GM12878 (cell line): Measurements from ENCODE around the gene DNTT.

Source experiments
- CBX5 ChIP-seq: sonication (generic); IDR thresholded peaks from 2 replicates; pipeline ENCODE4 v1.6.1; 2016; ENCODE audit warnings: low read depth, moderate library complexity, mild to moderate bottlenecking, inconsistent platforms
- CEBPZ ChIP-seq: fragments of 150-350 bp; IDR thresholded peaks from 2 replicates; pipeline ENCODE4 v1.6.1; 2016; ENCODE audit warnings: low read depth, low read length
- CUX1 ChIP-seq: IDR thresholded peaks from 2 replicates; pipeline ENCODE4 v1.6.1; 2012; ENCODE audit warnings: improper control_type of control experiment, low read depth, low read length; ENCODE audit not compliant: insufficient replicate concordance
- EZH2 ChIP-seq: IDR thresholded peaks from 2 replicates; pipeline ENCODE4 v1.6.1; 2012; ENCODE audit warnings: low read depth, mild to moderate bottlenecking, control low read depth, inconsistent platforms, low read length, borderline replicate concordance; ENCODE audit not compliant: control insufficient read depth
- POLR2AphosphoS5 ChIP-seq: IDR thresholded peaks from 2 replicates; pipeline ENCODE4 v1.6.1; 2011; ENCODE audit warnings: mild to moderate bottlenecking, low read length, inconsistent platforms

GRCh38 chr10:96365571-96365970 is 61.3 kb downstream of the DNTT start:
- no peak for TF ChIP-seq POLR2AphosphoS5
- TF ChIP-seq CUX1: no peak
- TF ChIP-seq CEBPZ: no peak
- no peak for TF ChIP-seq CBX5
- no peak for TF ChIP-seq EZH2
